Measurements from ENCODE around the gene ATAT1. TPM values are rescaled to one million over a fixed set of nuclear protein-coding genes. Genes with fewer than 3 reads are reported as not detected.

The ATAT1 gene
- total and polyA plus RNA-seq, 2 of the 13 experiments (the other 11 are each of a cell fraction or from before 2014, with no cell fraction given), result 9.2 to 23.6 TPM

DNA sequence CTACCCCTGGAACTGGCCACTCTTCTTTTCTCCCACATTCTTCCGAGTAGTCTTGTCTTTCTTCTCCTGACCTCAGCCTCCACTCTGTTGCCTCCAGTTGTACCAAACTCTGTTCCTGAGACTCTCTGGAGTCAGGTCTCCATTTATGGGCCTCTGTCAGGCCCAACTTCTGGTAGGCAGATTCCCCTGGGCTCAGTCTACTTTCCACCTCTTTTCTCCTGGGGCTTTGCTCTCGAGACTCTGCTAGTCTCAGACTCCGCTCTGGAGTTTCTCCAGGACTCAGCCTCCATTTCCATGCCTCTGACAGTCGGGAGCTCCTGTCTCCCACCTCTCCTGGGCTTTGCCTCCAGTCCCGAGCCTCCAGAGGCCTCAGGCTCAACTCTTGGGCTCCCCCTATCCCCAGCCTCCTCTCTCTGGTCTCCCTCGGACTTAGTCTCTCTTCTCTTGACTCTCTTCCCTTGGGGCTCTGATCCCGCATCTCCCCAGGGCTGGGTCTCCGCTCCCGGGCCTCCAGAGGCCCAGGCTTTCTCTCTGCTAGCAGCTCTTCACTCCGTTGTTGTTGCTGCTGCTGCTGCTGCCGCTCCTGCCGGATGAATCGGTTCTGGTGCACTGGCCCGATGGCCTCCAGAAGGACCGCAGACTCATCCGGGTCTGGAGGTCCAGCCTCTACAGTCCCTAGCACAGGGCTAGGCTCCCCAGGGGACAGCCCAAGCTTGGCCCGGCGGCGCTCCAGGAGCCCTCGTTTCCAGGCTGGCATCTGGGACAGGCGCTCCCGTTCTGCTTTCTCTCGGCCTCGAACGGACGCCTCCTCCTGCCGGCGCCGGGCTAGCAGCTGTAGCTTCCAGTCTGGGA lies 58.7 kb downstream of the ATAT1 start (continued):
- TF ChIP-seq ZNF574 (CRISPR knock-in tag; IDR thresholded peaks at IDR 0.05) (0 out of 2 replicates have a peak, but pooled peaks have one; percentile 15), SIN3B (IDR thresholded peaks at IDR 0.05; ENCODE audit: low read length) (no peak), IRF9 (CRISPR knock-in tag; IDR thresholded peaks at IDR 0.05; ENCODE audit: borderline replicate concordance) (no peak), MTA1 (CRISPR knock-in tag; IDR thresholded peaks at IDR 0.05; ENCODE audit: borderline replicate concordance) (no peak), SKI (IDR thresholded peaks at IDR 0.05; ENCODE audit: partially characterized antibody) (no peak), ZNF407 (CRISPR knock-in tag; IDR thresholded peaks at IDR 0.05; ENCODE audit: not compliant biosample characterization) (peak; percentile 13), ZNF570 (CRISPR knock-in tag; IDR thresholded peaks at IDR 0.05; ENCODE audit: borderline replicate concordance) (no peak), U2AF2 (IDR thresholded peaks at IDR 0.05; ENCODE audit: low read depth, low read length) (no peak), ZKSCAN8 (CRISPR knock-in tag; IDR thresholded peaks at IDR 0.05; ENCODE audit: borderline replicate concordance) (no peak)
- TF ChIP-seq, protein P1, sequence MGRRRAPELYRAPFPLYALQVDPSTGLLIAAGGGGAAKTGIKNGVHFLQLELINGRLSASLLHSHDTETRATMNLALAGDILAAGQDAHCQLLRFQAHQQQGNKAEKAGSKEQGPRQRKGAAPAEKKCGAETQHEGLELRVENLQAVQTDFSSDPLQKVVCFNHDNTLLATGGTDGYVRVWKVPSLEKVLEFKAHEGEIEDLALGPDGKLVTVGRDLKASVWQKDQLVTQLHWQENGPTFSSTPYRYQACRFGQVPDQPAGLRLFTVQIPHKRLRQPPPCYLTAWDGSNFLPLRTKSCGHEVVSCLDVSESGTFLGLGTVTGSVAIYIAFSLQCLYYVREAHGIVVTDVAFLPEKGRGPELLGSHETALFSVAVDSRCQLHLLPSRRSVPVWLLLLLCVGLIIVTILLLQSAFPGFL (CRISPR knock-in tag; IDR thresholded peaks at IDR 0.05), result no peak
- TF ChIP-seq, protein P2, sequence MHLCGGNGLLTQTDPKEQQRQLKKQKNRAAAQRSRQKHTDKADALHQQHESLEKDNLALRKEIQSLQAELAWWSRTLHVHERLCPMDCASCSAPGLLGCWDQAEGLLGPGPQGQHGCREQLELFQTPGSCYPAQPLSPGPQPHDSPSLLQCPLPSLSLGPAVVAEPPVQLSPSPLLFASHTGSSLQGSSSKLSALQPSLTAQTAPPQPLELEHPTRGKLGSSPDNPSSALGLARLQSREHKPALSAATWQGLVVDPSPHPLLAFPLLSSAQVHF (CRISPR knock-in tag; IDR thresholded peaks at IDR 0.05), result peak; percentile 42; the same call in 1 of the 2 replicates
